Hepatocyte (in vitro differentiated cells): ENCODE results near the gene LDAH. TPM values are rescaled to one million over a fixed set of nuclear protein-coding genes. Genes with fewer than 3 reads are reported as not detected.

Experiments
- DNase-seq: peaks from one replicate; pipeline ENCODE4 v3.0.0-alpha.2; 2016; ENCODE audit warnings: low spot score
- H2AFZ ChIP-seq: fragments of 200-600 bp; sonication (generic); 2 replicates; pipeline ENCODE4 v1.6.0; 2016; ENCODE audit warnings: antibody characterized with exemption, mild to moderate bottlenecking
- H3K27ac ChIP-seq: fragments of 200-600 bp; sonication (generic); 2 replicates; pipeline ENCODE4 v1.5.1; 2016; ENCODE audit warnings: mild to moderate bottlenecking
- H3K27me3 ChIP-seq: fragments of 200-600 bp; sonication (generic); 2 replicates; pipeline ENCODE4 v1.6.1; 2016
- H3K36me3 ChIP-seq: fragments of 200-600 bp; sonication (generic); replicated peaks from 2 replicates; pipeline ENCODE4 v1.5.1; 2016; ENCODE audit warnings: low read depth; ENCODE audit not compliant: insufficient read depth
- H3K4me1 ChIP-seq: fragments of 200-600 bp; sonication (generic); 2 replicates; pipeline ENCODE4 v1.5.1; 2016; ENCODE audit warnings: mild to moderate bottlenecking, moderate library complexity; ENCODE audit not compliant: insufficient read depth
- H3K4me2 ChIP-seq: fragments of 200-600 bp; sonication (generic); 2 replicates; pipeline ENCODE4 v1.6.0; 2016
- H3K4me3 ChIP-seq: fragments of 200-600 bp; sonication (generic); 2 replicates; pipeline ENCODE4 v1.5.1; 2016; ENCODE audit warnings: mild to moderate bottlenecking
- H3K79me2 ChIP-seq: fragments of 200-600 bp; sonication (generic); 2 replicates; pipeline ENCODE4 v1.6.0; 2017; ENCODE audit warnings: mild to moderate bottlenecking
- H3K9me2 ChIP-seq: fragments of 200-600 bp; sonication (generic); replicated peaks from 2 replicates; pipeline ENCODE4 v1.6.0; 2017; ENCODE audit warnings: mild to moderate bottlenecking; ENCODE audit not compliant: insufficient read depth
- H3K9me3 ChIP-seq: fragments of 200-600 bp; sonication (generic); 2 replicates; pipeline ENCODE4 v1.5.1; 2016; ENCODE audit warnings: low read depth, mild to moderate bottlenecking
- H4K20me1 ChIP-seq: fragments of 200-600 bp; sonication (generic); 2 replicates; pipeline ENCODE4 v1.6.0; 2016; ENCODE audit warnings: mild to moderate bottlenecking; ENCODE audit not compliant: insufficient read depth, poor library complexity, severe bottlenecking
- EZH2 ChIP-seq: fragments of 200-600 bp; sonication (generic); IDR thresholded peaks from 2 replicates; pipeline ENCODE4 v1.6.1; 2016; ENCODE audit warnings: antibody characterized with exemption, mild to moderate bottlenecking, borderline replicate concordance
- EZH2phosphoT487 ChIP-seq: fragments of 200-600 bp; sonication (generic); IDR thresholded peaks from one replicate; pipeline ENCODE4 v1.6.1; 2018; ENCODE audit warnings: antibody characterized with exemption, mild to moderate bottlenecking, low read depth, moderate library complexity; ENCODE audit not compliant: unreplicated experiment, severe bottlenecking
- WGBS: methylation state at CpG from one replicate; pipeline ENCODE4 v1.1.6; 2016; ENCODE audit warnings: low lambda C conversion rate; ENCODE audit errors: missing lambda C conversion rate; 5-methylcytosine and 5-hydroxymethylcytosine counted together
- polyA plus RNA-seq: library from polyadenylated mRNA; unstranded; fragments of >200 nt; fragmentation: Nextera tagmentation; extraction: Ambion mirVana; gene quantifications from 2 replicates; pipeline ENCODE4 v1.2.1, GENCODE V29; 2016
- total RNA-seq: library from RNA; depleted of rRNA; stranded (reverse); fragments of >200 nt; gene quantifications from 2 replicates; pipeline ENCODE4 v1.2.3, GENCODE V29; 2014
- TF ChIP-seq, protein P1 (sequence below): fragments of 200-600 bp; sonication (generic); IDR thresholded peaks from 2 replicates; pipeline ENCODE4 v1.5.1; 2016; ENCODE audit warnings: antibody characterized with exemption, mild to moderate bottlenecking; ENCODE audit not compliant: poor library complexity

The LDAH gene
- total and polyA plus RNA-seq, 2 experiments from 2014 or later = 15.2 to 27.8 TPM

GRCh38 chr2:20766213-20766612 is 56.7 kb downstream of the LDAH start:
- Histone ChIP-seq H3K9me2 (no peaks in the 10 kb centered on the region), H3K36me3 (no peaks in the 10 kb centered on the region), H3K27ac (no peak overlapping the region), H3K9me3 (no peaks in the 10 kb centered on the region), H4K20me1 (no peaks in the 10 kb centered on the region), H2AFZ (no peak overlapping the region), H3K79me2 (no peaks in the 10 kb centered on the region), H3K27me3 (no peaks in the 10 kb centered on the region), H3K4me2 (no peak overlapping the region), H3K4me1 (no peaks in the 10 kb centered on the region), H3K4me3 (no peak overlapping the region)
- 97% methylated on average over 1 of the region's 1 CpG for WGBS
- TF ChIP-seq EZH2 (no peak), EZH2phosphoT487 (no peak)
- TF ChIP-seq, protein P1, sequence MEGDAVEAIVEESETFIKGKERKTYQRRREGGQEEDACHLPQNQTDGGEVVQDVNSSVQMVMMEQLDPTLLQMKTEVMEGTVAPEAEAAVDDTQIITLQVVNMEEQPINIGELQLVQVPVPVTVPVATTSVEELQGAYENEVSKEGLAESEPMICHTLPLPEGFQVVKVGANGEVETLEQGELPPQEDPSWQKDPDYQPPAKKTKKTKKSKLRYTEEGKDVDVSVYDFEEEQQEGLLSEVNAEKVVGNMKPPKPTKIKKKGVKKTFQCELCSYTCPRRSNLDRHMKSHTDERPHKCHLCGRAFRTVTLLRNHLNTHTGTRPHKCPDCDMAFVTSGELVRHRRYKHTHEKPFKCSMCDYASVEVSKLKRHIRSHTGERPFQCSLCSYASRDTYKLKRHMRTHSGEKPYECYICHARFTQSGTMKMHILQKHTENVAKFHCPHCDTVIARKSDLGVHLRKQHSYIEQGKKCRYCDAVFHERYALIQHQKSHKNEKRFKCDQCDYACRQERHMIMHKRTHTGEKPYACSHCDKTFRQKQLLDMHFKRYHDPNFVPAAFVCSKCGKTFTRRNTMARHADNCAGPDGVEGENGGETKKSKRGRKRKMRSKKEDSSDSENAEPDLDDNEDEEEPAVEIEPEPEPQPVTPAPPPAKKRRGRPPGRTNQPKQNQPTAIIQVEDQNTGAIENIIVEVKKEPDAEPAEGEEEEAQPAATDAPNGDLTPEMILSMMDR = no peak
- DNase-seq = no peak

- Histone ChIP-seq H3K9me3 (no peaks in the 10 kb centered on the region), H3K27ac (no peak overlapping the region), H3K27me3 (no peaks in the 10 kb centered on the region), H3K4me3 (no peak overlapping the region), H3K4me1 (no peaks in the 10 kb centered on the region), H2AFZ (no peak overlapping the region), H3K79me2 (no peaks in the 10 kb centered on the region), H3K9me2 (no peaks in the 10 kb centered on the region), H4K20me1 (no peaks in the 10 kb centered on the region), H3K4me2 (no peak overlapping the region), H3K36me3 (no peaks in the 10 kb centered on the region)
- 94% methylated on average over 2 of the region's 2 CpGs for WGBS
- TF ChIP-seq, protein P1 = no peak
- TF ChIP-seq EZH2phosphoT487 (no peak), EZH2 (no peak)
- DNase-seq = no peak
Measured at GRCh38 chr2:20762945-20763683, 59.8 kb downstream of the LDAH start.

GRCh38 chr2:20759487-20759886 is 63.4 kb downstream of the LDAH start:
- H3K36me3 ChIP-seq = no peaks in the 10 kb centered on the region
- no peaks in the 10 kb centered on the region for H3K4me1 ChIP-seq
- H3K27ac ChIP-seq = peak overlapping the region; percentile 35
- H3K4me2 ChIP-seq = no peak overlapping the region
- no peaks in the 10 kb centered on the region for H3K9me2 ChIP-seq
- no peak overlapping the region for H3K4me3 ChIP-seq
- TF ChIP-seq EZH2 = no peak
- no peak for TF ChIP-seq EZH2phosphoT487
- TF ChIP-seq, protein P1 = no peak
- DNase-seq = no peak
- WGBS = 97% methylated on average over 2 of the region's 2 CpGs
- H3K9me3 ChIP-seq = no peaks in the 10 kb centered on the region
- H2AFZ ChIP-seq = no peak overlapping the region
- no peaks in the 10 kb centered on the region for H3K27me3 ChIP-seq
- H4K20me1 ChIP-seq = no peaks in the 10 kb centered on the region
- no peaks in the 10 kb centered on the region for H3K79me2 ChIP-seq

GRCh38 chr2:20758997-20759396 is 63.9 kb downstream of the LDAH start:
- Histone ChIP-seq H3K9me3 (no peaks in the 10 kb centered on the region), H3K27me3 (no peaks in the 10 kb centered on the region), H3K9me2 (no peaks in the 10 kb centered on the region), H3K79me2 (no peaks in the 10 kb centered on the region), H3K4me3 (no peak overlapping the region), H4K20me1 (no peaks in the 10 kb centered on the region), H3K27ac (no peak overlapping the region), H3K4me2 (no peak overlapping the region), H3K4me1 (no peaks in the 10 kb centered on the region), H3K36me3 (no peaks in the 10 kb centered on the region), H2AFZ (no peak overlapping the region)
- WGBS = 95% methylated on average over 1 of the region's 1 CpG
- no peak for TF ChIP-seq EZH2phosphoT487
- TF ChIP-seq, protein P1 = no peak
- DNase-seq = no peak
